Panc1 (cell line): ENCODE data around the gene JHY. TPM values are rescaled to one million over a fixed set of nuclear protein-coding genes. Genes with fewer than 3 reads are reported as not detected.

Source experiments
- ATAC-seq: fragments of 200-7000 bp; cut with Tn5 transposase; 2 replicates; pipeline ENCODE4 v1.9.1; 2020; ENCODE audit warnings: mild to moderate bottlenecking, moderate library complexity
- BruUV-seq: library from RNA; stranded (reverse); fragments of 400-500 nt; replicated peaks from 2 replicates; lab custom pipeline; 2021; lab: Mats Ljungman, UMichigan
- CTCF ChIA-PET: fragments of 300-600 bp; sonication (Branson Sonifier 250); formaldehyde crosslinking; loops from one replicate; lab custom pipeline; 2022; ENCODE audit warnings: antibody characterized with exemption; lab: Charles Lee
- POLR2A ChIA-PET: fragments of 300-600 bp; sonication (Branson Sonifier 250); formaldehyde crosslinking; loops from one replicate; lab custom pipeline; 2022; ENCODE audit warnings: antibody characterized with exemption; lab: Charles Lee
- DNase-seq: peaks from one replicate; pipeline ENCODE4 v3.0.0-alpha.2; 2010; ENCODE audit warnings: low read depth, low spot score
- H3K27ac ChIP-seq: 2 replicates; pipeline ENCODE4 v1.5.1; 2011; ENCODE audit warnings: mild to moderate bottlenecking, low read length, inconsistent platforms
- H3K27me3 ChIP-seq: fragments of 200-500 bp; sonication (Bioruptor generic); 2 replicates; pipeline ENCODE4 v1.6.0; 2014; ENCODE audit warnings: low read length, inconsistent platforms; ENCODE audit not compliant: control insufficient read depth, insufficient read depth
- H3K36me3 ChIP-seq: fragments of 200-500 bp; sonication (Bioruptor generic); 2 replicates; pipeline ENCODE4 v1.5.1; 2014; ENCODE audit warnings: inconsistent platforms, mild to moderate bottlenecking, low read length, moderate library complexity; ENCODE audit not compliant: control insufficient read depth, insufficient read depth
- H3K4me1 ChIP-seq: 2 replicates; pipeline ENCODE4 v1.5.1; 2011; ENCODE audit warnings: inconsistent platforms, mild to moderate bottlenecking, low read length, moderate library complexity; ENCODE audit not compliant: control insufficient read depth, insufficient read depth
- H3K4me3 ChIP-seq, 2 experiments: 2 replicates each; pipeline ENCODE4 v1.5.1; 2011 to 2012; ENCODE audit warnings: low read depth in 2 of 2, low read length in 2 of 2, mild to moderate bottlenecking in 2 of 2, inconsistent platforms in 1 of 2, moderate library complexity in 1 of 2
- H3K9me3 ChIP-seq: fragments of 200-500 bp; sonication (Bioruptor generic); 2 replicates; pipeline ENCODE4 v1.5.1; 2014; ENCODE audit warnings: low read depth, mild to moderate bottlenecking, inconsistent platforms, low read length, moderate library complexity; ENCODE audit not compliant: control insufficient read depth, insufficient read depth
- POLR2AphosphoS5 ChIP-seq: IDR thresholded peaks from 2 replicates; pipeline ENCODE4 v1.6.1; 2012; ENCODE audit warnings: mild to moderate bottlenecking, low read depth, low read length, moderate library complexity
- SIN3A ChIP-seq: IDR thresholded peaks from 2 replicates; pipeline ENCODE4 v1.6.1; 2012; ENCODE audit warnings: low read depth, mild to moderate bottlenecking, low read length, moderate library complexity, borderline replicate concordance; ENCODE audit not compliant: insufficient read depth
- TCF7L2 ChIP-seq: IDR thresholded peaks from 2 replicates; pipeline ENCODE4 v1.6.1; 2011; ENCODE audit warnings: mild to moderate bottlenecking, low read depth, low read length, inconsistent platforms
- in situ Hi-C: cut with HindIII; loops from 2 replicates; pipeline ENCODE4 v1.10.0; 2016; ENCODE audit warnings: low sequenced_read_pairs, low pct_unique_long_range_greater_than_20kb
- intact Hi-C: fragments of 100-400 bp; cut with micrococcal nuclease; formaldehyde crosslinking; loops from one replicate; pipeline ENCODE4 v1.10.0; 2022; ENCODE audit not compliant: unreplicated experiment
- total RNA-seq: library from RNA; stranded (reverse); gene quantifications from one replicate; pipeline ENCODE4 v1.2.1, GENCODE V29; 2021; ENCODE audit not compliant: unreplicated experiment
- TF ChIP-seq, protein P1 (sequence below): fragments of 450-650 bp; IDR thresholded peaks from 2 replicates; pipeline ENCODE4 v1.5.1; 2017; ENCODE audit warnings: mild to moderate bottlenecking
- TF ChIP-seq, protein P2 (sequence below), 2 experiments: IDR thresholded peaks; 2 replicates each; pipeline ENCODE4 v1.6.1; 2011 to 2012; ENCODE audit warnings: low read depth in 2 of 2, control low read depth in 1 of 2, low read length in 1 of 2, mild to moderate bottlenecking in 1 of 2, moderate library complexity in 1 of 2; ENCODE audit not compliant: insufficient read depth in 1 of 2

The JHY gene
- total RNA-seq, 1 experiment from 2014 or later = 10.1 TPM

DNA sequence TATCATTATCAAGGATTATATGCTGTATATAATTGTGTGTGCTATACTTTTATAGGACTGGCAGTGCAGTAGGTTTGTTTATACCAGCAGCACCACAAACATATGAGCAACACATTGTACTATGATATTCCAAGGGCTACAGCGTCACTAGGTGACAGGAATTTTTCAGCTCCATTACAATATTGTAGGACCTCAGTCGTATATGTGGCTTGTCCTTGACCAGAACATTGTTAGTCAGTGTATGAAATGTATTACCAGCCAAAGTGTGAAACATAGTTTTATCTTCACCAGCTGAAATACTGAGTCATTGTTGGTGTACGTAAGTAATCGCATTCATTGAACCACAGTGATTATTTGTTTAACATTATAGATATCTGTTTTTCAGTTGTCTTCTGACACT, 20.4 kb downstream of the JHY start:
- BruUV-seq = no TSS peak
- DNase-seq = no peak
- intact Hi-C loops = no loop called here
- in situ Hi-C loops = no loop called here
- Histone ChIP-seq H3K36me3 (no peaks in the 10 kb centered on the region), H3K27ac (no peak overlapping the region), H3K9me3 (no peaks in the 10 kb centered on the region; the same call in 1 of the 2 replicates), H3K4me1 (no peaks in the 10 kb centered on the region; the same call in 1 of the 2 replicates), H3K27me3 (no peaks in the 10 kb centered on the region), H3K4me3 (no peak overlapping the region)
- POLR2A ChIA-PET = no interaction called here
- ATAC-seq = no peak
- TF ChIP-seq, protein P1, sequence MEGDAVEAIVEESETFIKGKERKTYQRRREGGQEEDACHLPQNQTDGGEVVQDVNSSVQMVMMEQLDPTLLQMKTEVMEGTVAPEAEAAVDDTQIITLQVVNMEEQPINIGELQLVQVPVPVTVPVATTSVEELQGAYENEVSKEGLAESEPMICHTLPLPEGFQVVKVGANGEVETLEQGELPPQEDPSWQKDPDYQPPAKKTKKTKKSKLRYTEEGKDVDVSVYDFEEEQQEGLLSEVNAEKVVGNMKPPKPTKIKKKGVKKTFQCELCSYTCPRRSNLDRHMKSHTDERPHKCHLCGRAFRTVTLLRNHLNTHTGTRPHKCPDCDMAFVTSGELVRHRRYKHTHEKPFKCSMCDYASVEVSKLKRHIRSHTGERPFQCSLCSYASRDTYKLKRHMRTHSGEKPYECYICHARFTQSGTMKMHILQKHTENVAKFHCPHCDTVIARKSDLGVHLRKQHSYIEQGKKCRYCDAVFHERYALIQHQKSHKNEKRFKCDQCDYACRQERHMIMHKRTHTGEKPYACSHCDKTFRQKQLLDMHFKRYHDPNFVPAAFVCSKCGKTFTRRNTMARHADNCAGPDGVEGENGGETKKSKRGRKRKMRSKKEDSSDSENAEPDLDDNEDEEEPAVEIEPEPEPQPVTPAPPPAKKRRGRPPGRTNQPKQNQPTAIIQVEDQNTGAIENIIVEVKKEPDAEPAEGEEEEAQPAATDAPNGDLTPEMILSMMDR = no peak
- no peak for TF ChIP-seq POLR2AphosphoS5
- no peak for TF ChIP-seq SIN3A
- TF ChIP-seq TCF7L2 = no peak
- TF ChIP-seq, protein P2, sequence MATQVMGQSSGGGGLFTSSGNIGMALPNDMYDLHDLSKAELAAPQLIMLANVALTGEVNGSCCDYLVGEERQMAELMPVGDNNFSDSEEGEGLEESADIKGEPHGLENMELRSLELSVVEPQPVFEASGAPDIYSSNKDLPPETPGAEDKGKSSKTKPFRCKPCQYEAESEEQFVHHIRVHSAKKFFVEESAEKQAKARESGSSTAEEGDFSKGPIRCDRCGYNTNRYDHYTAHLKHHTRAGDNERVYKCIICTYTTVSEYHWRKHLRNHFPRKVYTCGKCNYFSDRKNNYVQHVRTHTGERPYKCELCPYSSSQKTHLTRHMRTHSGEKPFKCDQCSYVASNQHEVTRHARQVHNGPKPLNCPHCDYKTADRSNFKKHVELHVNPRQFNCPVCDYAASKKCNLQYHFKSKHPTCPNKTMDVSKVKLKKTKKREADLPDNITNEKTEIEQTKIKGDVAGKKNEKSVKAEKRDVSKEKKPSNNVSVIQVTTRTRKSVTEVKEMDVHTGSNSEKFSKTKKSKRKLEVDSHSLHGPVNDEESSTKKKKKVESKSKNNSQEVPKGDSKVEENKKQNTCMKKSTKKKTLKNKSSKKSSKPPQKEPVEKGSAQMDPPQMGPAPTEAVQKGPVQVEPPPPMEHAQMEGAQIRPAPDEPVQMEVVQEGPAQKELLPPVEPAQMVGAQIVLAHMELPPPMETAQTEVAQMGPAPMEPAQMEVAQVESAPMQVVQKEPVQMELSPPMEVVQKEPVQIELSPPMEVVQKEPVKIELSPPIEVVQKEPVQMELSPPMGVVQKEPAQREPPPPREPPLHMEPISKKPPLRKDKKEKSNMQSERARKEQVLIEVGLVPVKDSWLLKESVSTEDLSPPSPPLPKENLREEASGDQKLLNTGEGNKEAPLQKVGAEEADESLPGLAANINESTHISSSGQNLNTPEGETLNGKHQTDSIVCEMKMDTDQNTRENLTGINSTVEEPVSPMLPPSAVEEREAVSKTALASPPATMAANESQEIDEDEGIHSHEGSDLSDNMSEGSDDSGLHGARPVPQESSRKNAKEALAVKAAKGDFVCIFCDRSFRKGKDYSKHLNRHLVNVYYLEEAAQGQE (IDR thresholded peaks at IDR 0.05; ENCODE audit: insufficient read depth in 1 of 2, low read depth in 2 of 2, low read length in 1 of 2) = no peak
- CTCF ChIA-PET = no interaction called here

DNA sequence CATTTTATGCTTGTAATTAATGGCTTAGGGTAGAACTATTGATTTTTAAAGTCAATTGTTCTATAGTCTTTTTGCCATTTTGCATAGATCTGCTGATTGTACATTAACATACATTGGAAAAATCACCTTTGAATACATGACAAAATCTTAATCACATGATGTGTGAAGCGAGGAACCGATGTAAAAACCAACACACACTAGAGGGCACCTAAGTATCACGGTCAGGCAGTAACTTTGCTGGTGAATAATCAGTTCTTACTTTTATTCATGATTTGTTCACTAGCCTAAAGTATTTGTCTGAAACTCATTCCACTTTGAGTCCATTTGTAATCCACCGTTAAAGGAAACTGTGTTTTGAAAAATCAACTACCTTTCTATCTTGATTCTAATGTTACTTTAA, 28.2 kb downstream of the JHY start:
- intact Hi-C loops (loop anchor here (1.0 kb wide), 1 partner anchor 113 kb away; no protein-coding TSS in a partner anchor), in situ Hi-C loops (no loop called here)
- Histone ChIP-seq H3K9me3 (no peaks in the 10 kb centered on the region), H3K27ac (no peak overlapping the region), H3K4me3 (no peak overlapping the region), H3K27me3 (no peaks in the 10 kb centered on the region), H3K4me1 (no peaks in the 10 kb centered on the region), H3K36me3 (no peaks in the 10 kb centered on the region)
- BruUV-seq = no TSS peak
- ChIA-PET POLR2A (no interaction called here), CTCF (no interaction called here)
- DNase-seq (peak; percentile 8), ATAC-seq (0 out of 2 replicates have a peak, but pooled peaks have one; percentile 71)
- TF ChIP-seq TCF7L2 (no peak), POLR2AphosphoS5 (no peak), SIN3A (no peak)
- TF ChIP-seq, protein P1 = peak; percentile 61; the same call in 1 of the 2 replicates
- TF ChIP-seq, protein P2 (IDR thresholded peaks at IDR 0.05; ENCODE audit: insufficient read depth in 1 of 2, low read depth in 2 of 2, low read length in 1 of 2) = no peak
